Gastrocnemius medialis (tissue), 4 donors: ENCODE measurements around the gene GABRG3.

Source experiments
- POLR2A ChIP-seq, 2 donors: fragments of 450-650 bp; IDR thresholded peaks; one replicate each; pipeline ENCODE4 v1.6.1; 2017; ENCODE audit warnings: antibody characterized with exemption in 2 of 2, mild to moderate bottlenecking in 2 of 2, moderate library complexity in 2 of 2
- TF ChIP-seq, protein P1 (sequence below), 5 experiments: fragments of 450-650 bp in 3 of 5; fragments of 200-600 bp in 2 of 5; sonication (generic) in 2 of 5; IDR thresholded peaks in 4 of 5; conservative IDR thresholded peaks in 1 of 5; 1 replicate in 4 of 5; 2 replicates in 1 of 5; pipeline ENCODE4 v1.5.1; 2016 to 2019; ENCODE audit warnings: antibody characterized with exemption in 5 of 5, mild to moderate bottlenecking in 3 of 5, moderate library complexity in 3 of 5

DNA sequence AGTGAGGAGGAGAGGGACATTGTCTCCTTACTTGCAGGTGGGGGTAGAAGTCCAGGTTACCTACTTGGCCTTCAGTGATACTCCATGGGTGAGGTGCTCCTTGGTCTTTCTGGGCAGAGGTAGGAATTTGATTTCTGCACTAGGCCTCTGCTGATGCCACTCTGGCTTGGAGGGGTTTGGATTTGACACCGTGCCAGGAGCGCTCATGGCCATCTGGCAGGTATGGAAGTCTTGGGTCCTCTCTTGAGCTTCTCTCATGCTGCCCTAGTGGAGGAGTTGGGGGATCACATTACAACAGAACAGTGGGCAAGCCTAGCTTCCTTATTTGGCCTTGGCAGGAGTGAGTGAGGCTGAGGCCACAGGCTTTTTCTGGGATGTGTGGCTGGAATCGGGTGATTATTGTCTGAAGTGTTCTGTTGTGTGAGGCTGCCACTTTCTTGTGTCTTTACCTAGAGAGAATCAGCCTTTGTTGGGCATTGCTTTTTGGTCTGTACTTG lies 525.0 kb downstream of the GABRG3 start:
- TF ChIP-seq, protein P1, sequence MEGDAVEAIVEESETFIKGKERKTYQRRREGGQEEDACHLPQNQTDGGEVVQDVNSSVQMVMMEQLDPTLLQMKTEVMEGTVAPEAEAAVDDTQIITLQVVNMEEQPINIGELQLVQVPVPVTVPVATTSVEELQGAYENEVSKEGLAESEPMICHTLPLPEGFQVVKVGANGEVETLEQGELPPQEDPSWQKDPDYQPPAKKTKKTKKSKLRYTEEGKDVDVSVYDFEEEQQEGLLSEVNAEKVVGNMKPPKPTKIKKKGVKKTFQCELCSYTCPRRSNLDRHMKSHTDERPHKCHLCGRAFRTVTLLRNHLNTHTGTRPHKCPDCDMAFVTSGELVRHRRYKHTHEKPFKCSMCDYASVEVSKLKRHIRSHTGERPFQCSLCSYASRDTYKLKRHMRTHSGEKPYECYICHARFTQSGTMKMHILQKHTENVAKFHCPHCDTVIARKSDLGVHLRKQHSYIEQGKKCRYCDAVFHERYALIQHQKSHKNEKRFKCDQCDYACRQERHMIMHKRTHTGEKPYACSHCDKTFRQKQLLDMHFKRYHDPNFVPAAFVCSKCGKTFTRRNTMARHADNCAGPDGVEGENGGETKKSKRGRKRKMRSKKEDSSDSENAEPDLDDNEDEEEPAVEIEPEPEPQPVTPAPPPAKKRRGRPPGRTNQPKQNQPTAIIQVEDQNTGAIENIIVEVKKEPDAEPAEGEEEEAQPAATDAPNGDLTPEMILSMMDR (IDR thresholded peaks at IDR 0.05 in 4 of 5, conservative IDR thresholded peaks at IDR 0.05 in 1 of 5): no peak
- TF ChIP-seq POLR2A (IDR thresholded peaks at IDR 0.05): no peak
